GM21423 (cell line): ENCODE data around the gene GEMIN2.
"Not testable (repeated sequence)": the region's sequence is repeated elsewhere in the genome, so short reads cannot be mapped to it uniquely, and the experiment has no call there.

Experiments
- ATAC-seq: cut with Tn5 transposase; IDR thresholded peaks from one replicate; pipeline ENCODE4 v1.9.1; 2021; ENCODE audit warnings: mild to moderate bottlenecking, moderate library complexity; ENCODE audit not compliant: unreplicated experiment

GEMIN2 gene

DNA sequence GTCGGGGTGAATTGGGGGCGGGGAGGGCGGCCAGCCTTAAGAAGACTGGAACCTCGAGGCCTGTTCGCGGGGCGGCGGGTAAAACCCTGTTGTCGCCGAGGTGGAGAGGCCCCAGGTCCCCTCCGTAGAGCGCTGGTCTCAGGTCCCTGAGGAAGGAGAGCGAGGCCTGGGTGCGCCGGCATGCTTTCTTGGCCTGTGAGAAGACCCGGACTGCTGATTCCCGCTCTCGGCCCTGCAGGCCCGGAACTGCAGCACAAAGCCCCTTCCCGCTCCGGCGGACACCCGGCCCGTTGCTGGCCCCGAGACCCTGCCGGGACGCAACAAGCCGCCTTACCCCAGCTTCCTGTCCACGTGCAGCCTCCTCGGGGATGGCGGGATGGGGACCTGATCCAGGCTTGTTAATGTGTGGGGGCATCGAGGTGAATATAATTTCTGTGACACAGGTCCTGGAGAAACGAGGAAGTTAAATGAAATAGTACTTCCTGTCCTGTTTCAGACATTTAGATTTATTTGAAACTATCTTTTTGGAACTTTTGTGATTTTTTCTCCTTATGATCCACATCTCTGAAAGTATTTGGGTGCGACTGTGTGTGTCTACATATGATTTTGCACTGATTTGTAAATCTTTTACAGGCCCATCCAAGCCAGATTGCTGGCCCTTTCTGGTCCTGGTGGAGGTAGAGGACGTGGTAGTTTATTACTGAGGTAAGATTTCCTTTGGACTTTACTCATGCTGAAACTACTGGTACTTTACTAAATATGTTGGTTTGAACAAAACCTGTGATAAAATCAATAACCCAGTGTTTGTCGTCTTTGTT, 61.5 kb downstream of the GEMIN2 start:
- ATAC-seq = peak; percentile 3

DNA sequence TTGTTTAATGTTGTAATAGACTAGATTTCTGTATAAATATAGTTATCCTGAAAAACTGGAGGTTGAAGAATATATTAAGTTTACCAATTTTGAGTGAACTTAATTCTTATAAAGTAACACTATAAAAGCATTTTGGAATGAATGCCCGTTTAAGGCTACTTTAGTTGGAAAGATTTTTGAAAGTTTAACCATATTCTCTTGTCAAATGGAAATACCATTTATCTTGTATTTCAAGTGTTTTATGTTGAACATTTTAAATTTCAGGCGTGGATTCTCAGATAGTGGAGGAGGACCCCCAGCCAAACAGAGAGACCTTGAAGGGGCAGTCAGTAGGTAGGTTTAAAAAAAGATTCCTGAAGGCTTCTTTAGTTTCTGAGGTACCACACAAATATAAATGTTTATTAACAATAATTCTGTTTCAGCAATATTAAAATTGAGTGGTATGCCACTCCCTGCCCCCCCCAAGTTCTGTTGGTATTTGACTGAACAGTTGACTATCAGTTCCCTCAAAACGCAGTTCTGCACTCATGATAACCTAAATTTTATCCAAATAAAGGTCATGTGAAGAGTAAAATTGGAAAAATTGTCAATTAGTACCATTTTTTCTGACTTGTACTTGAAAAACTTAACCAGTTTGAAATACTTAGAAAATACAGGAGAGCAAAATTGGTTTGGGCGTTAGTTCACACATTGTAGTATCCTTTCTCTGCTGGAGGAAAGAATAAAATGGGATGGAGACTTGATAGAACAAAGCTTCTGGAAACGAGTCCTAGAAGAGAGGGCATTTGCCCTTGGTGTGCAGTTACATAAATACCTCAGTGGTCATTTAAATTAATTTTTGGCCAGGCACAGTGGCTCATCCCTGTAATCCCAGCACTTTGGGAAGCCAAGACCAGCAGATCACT, 62.4 kb downstream of the GEMIN2 start:
- no peak for ATAC-seq

GRCh38 chr14:39177168-39177545, 63.0 kb downstream of the GEMIN2 start:
- no peak for ATAC-seq

DNA sequence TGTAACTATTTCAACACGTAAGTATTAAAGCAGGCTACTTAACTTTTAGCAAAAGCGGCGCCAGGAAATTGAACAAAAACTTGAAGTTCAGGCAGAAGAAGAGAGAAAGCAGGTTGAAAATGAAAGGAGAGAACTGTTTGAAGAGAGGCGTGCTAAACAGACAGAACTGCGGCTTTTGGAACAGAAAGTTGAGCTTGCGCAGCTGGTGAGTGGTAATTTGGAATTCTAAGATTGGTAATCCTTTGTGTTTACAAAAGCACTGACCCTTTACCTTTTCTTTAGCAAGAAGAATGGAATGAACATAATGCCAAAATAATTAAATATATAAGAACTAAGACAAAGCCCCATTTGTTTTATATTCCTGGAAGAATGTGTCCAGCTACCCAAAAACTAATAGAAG, 64.9 kb downstream of the GEMIN2 start:
- ATAC-seq = no peak

DNA sequence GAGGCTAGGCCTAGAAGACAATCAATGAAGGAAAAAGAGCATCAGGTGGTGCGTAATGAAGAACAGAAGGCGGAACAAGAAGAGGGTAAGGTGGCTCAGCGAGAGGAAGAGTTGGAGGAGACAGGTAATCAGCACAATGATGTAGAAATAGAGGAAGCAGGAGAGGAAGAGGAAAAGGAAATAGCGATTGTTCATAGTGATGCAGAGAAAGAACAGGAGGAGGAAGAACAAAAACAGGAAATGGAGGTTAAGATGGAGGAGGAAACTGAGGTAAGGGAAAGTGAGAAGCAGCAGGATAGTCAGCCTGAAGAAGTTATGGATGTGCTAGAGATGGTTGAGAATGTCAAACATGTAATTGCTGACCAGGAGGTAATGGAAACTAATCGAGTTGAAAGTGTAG, 66.4 kb downstream of the GEMIN2 start:
- no peak for ATAC-seq

- ATAC-seq = no peak
Observed at GRCh38 chr14:39181026-39181692, 67.0 kb downstream of the GEMIN2 start.

DNA sequence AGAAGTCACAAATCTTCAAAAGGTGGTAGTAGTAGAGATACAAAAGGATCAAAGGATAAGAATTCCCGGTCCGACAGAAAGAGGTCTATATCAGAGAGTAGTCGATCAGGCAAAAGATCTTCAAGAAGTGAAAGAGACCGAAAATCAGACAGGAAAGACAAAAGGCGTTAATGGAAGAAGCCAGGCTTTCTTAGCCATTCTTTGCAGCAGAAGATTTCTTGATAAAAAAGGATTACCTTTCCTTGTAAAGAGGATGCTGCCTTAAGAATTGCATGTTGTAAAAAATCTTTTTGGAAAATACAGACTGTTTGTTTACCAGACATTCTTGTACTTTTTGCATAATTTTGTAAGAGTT, 67.5 kb downstream of the GEMIN2 start:
- ATAC-seq = no peak

GRCh38 chr14:39182770-39183684, 68.9 kb downstream of the GEMIN2 start:
- no peak for ATAC-seq

DNA sequence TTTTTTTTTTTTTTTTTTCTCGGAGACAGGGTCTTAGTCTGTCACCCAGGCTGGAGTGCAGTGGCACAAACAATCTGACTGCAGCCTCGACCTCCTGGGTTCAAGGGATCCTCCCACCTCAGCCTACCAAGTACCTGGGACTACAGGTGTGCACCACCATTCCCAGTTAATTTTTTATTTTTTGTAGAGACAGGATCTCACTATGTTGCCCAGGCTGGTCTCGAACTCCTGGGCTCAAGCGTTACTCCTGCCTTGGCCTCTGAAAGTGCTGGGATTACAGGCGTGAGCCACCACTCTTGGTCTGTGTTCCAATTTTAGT, 69.5 kb downstream of the GEMIN2 start:
- not testable (repeated sequence) for ATAC-seq

GRCh38 chr14:39184628-39185255, 70.6 kb downstream of the GEMIN2 start:
- no peak for ATAC-seq

- ATAC-seq = no peak
Observed at GRCh38 chr14:39185256-39186049, 71.3 kb downstream of the GEMIN2 start.
